ENCODE measurements around the gene PRLHR. TPM values are rescaled to one million over a fixed set of nuclear protein-coding genes. Genes with fewer than 3 reads are reported as not detected.

The PRLHR gene
- polyA plus RNA-seq, 3 donors = not detected

GRCh38 chr10:118564114-118564513 is 31.3 kb downstream of the PRLHR start:
- H3K4me3 Mint-ChIP-seq = no peak overlapping the region
- H3K36me3 ChIP-seq (replicated peaks in 1 of 2; ENCODE audit: control insufficient read depth in 1 of 2, insufficient read depth in 2 of 2, low read length in 2 of 2) = no peaks in the 10 kb centered on the region
- H3K4me3 ChIP-seq (replicated peaks in 1 of 3; ENCODE audit: low read depth in 2 of 3, low read length in 3 of 3) = no peak overlapping the region
- no peaks in the 10 kb centered on the region for H4K20me1 ChIP-seq (ENCODE audit: insufficient read depth, low read length)
- H3K9me3 Mint-ChIP-seq = peaks cover 3 to 10% (median 8%) of the 10 kb centered on the region in 7 donors
- H2AFZ ChIP-seq (ENCODE audit: insufficient read depth, low read depth, low read length, poor library complexity, severe bottlenecking) = no peak overlapping the region
- 100% methylated on average over 1 of the region's 3 CpGs for WGBS (ENCODE audit: insufficient coverage)
- no peak overlapping the region for H3K9ac ChIP-seq (ENCODE audit: insufficient read depth, low read length, poor library complexity, severe bottlenecking)
- H3K9me3 ChIP-seq (replicated peaks in 1 of 2; ENCODE audit: control insufficient read depth in 1 of 2, insufficient read depth in 1 of 2, low read length in 2 of 2) = peaks cover 0 to 6% of the 10 kb centered on the region in 2 donors
- H3K4me2 ChIP-seq (replicated peaks; ENCODE audit: extremely low read depth, low read length, poor library complexity, severe bottlenecking) = no peak overlapping the region
- no peaks in the 10 kb centered on the region for H3K27me3 ChIP-seq (ENCODE audit: control insufficient read depth in 2 of 2, insufficient read depth in 2 of 2, low read length in 2 of 2)
- peaks cover 1 to 5% (median 2%) of the 10 kb centered on the region in 3 donors for H3K27me3 Mint-ChIP-seq (ENCODE audit: low read depth in 3 of 3)
- no peak overlapping the region for H3K27ac ChIP-seq (ENCODE audit: low read depth in 1 of 2, low read length in 2 of 2)
- DNase-seq = no peak
- H3K36me3 Mint-ChIP-seq = no peaks in the 10 kb centered on the region
- no peak for TF ChIP-seq CTCF (IDR thresholded peaks at IDR 0.05)
- H3K4me1 ChIP-seq (ENCODE audit: control insufficient read depth in 1 of 2, insufficient read depth in 2 of 2, low read length in 2 of 2) = peaks cover 15 to 20% of the 10 kb centered on the region in 2 donors
- intact Hi-C loops (cut with micrococcal nuclease) = loop anchor here (10.0 kb wide), 1 partner anchor 161 kb away; no protein-coding TSS in a partner anchor
- peaks cover 17% of the 10 kb centered on the region for H3K4me1 Mint-ChIP-seq
- H3K79me2 ChIP-seq (ENCODE audit: insufficient read depth, low read length) = no peaks in the 10 kb centered on the region
- no peak overlapping the region for H3K27ac Mint-ChIP-seq

- H3K4me3 Mint-ChIP-seq = no peak overlapping the region
- H3K4me1 Mint-ChIP-seq = peaks cover 15% of the 10 kb centered on the region
- Histone ChIP-seq H3K4me3 (replicated peaks in 1 of 3; ENCODE audit: low read depth in 2 of 3, low read length in 3 of 3) (no peak overlapping the region), H3K4me2 (replicated peaks; ENCODE audit: extremely low read depth, low read length, poor library complexity, severe bottlenecking) (peak overlapping the region; percentile 14), H4K20me1 (ENCODE audit: insufficient read depth, low read length) (no peaks in the 10 kb centered on the region), H3K9ac (ENCODE audit: insufficient read depth, low read length, poor library complexity, severe bottlenecking) (no peak overlapping the region), H3K27me3 (ENCODE audit: control insufficient read depth in 2 of 2, insufficient read depth in 2 of 2, low read length in 2 of 2) (peaks cover 3% of the 10 kb centered on the region in 2 donors), H3K9me3 (replicated peaks in 1 of 2; ENCODE audit: control insufficient read depth in 1 of 2, insufficient read depth in 1 of 2, low read length in 2 of 2) (peaks cover 0 to 6% of the 10 kb centered on the region in 2 donors), H3K36me3 (replicated peaks in 1 of 2; ENCODE audit: control insufficient read depth in 1 of 2, insufficient read depth in 2 of 2, low read length in 2 of 2) (no peaks in the 10 kb centered on the region), H3K27ac (ENCODE audit: low read depth in 1 of 2, low read length in 2 of 2) (no peak overlapping the region), H3K79me2 (ENCODE audit: insufficient read depth, low read length) (no peaks in the 10 kb centered on the region), H2AFZ (ENCODE audit: insufficient read depth, low read depth, low read length, poor library complexity, severe bottlenecking) (no peak overlapping the region), H3K4me1 (ENCODE audit: control insufficient read depth in 1 of 2, insufficient read depth in 2 of 2, low read length in 2 of 2) (peaks cover 15 to 20% of the 10 kb centered on the region in 2 donors)
- intact Hi-C loops (cut with micrococcal nuclease) = loop anchor here (10.0 kb wide), 1 partner anchor 161 kb away; no protein-coding TSS in a partner anchor
- H3K36me3 Mint-ChIP-seq = no peaks in the 10 kb centered on the region
- H3K27me3 Mint-ChIP-seq (ENCODE audit: low read depth in 3 of 3) = peaks cover 1 to 5% (median 3%) of the 10 kb centered on the region in 3 donors
- no peak for DNase-seq
- peaks cover 3 to 10% (median 8%) of the 10 kb centered on the region in 7 donors for H3K9me3 Mint-ChIP-seq
- 86% methylated on average over 2 of the region's 3 CpGs for WGBS (ENCODE audit: insufficient coverage)
- no peak for TF ChIP-seq CTCF (IDR thresholded peaks at IDR 0.05)
- H3K27ac Mint-ChIP-seq = peak overlapping the region in 2 of 7 donors; percentile 43 to 80
Observed at GRCh38 chr10:118563373-118563890, 32.0 kb downstream of the PRLHR start.
